Fibroblast of villous mesenchyme (primary cell): Measurements from ENCODE around the gene SMOC1. TPM values are rescaled to one million over a fixed set of nuclear protein-coding genes. Genes with fewer than 3 reads are reported as not detected.
A peak's percentile ranks its signal among the peaks of the same experiment; 100 is the strongest.

Source experiments
- DNase-seq: peaks from one replicate; pipeline ENCODE4 v3.0.0-alpha.2; 2010; ENCODE audit warnings: low read depth
- H3K4me3 ChIP-seq: 2 replicates; pipeline ENCODE4 v1.5.1; 2011; ENCODE audit warnings: low read depth, mild to moderate bottlenecking, low read length
- total RNA-seq: library from RNA; depleted of rRNA; stranded (reverse); fragments of >200 nt; gene quantifications from 2 replicates; pipeline ENCODE4 v1.2.3, GENCODE V29; 2012
- TF ChIP-seq, protein P1 (sequence below): IDR thresholded peaks from 2 replicates; pipeline ENCODE4 v1.5.1; 2012; ENCODE audit warnings: low read depth, mild to moderate bottlenecking, low read length; ENCODE audit not compliant: insufficient read depth

Gene SMOC1
- total RNA-seq, 1 donor = not detected

DNA sequence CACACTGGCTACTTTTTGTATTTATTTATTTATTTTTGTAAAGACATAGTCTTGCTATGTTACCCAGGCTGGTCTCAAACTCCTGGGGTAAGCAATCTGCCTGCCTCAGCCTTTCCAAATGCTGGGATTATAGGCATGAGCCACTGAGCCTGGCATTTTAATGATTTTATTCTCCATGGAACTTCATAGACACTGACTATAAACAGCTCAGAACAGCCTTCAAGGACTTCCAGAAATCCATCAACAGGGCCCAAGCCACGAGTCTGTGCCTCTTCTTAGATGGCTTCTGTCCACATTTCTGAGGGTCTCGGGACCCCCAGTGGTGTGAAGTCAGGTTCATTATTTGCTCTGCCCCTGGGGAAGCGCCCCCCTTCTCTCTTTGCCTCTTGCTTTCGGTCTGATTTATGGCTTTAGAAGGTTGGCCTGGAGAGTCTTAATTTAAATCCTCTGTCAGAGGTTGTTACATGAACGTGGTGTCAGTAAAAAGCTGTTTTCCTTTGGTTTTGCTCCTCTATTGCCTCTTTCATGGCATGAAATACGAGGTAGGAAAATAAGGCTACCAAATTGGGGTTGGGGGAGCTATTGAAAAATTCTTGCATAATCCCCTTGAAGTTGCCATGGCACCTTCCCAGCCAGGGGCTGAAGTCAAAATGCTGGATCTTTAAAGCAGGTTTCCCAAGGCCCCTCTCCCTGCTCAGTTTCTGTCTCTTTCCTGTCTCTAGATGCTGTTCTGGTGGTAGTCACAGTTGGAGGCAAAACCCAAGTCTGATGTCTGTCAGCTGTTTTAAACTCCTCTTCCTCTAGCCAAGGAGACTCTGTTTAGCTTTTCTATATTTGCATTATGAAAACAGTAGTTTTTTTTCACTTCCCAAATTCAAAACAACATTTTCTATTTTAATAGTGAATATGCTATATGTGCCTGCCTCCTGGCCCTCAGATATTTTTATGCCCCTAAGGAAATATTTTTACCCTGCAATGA, 129.4 kb downstream of the SMOC1 start:
- no peak overlapping the region for H3K4me3 ChIP-seq
- TF ChIP-seq, protein P1, sequence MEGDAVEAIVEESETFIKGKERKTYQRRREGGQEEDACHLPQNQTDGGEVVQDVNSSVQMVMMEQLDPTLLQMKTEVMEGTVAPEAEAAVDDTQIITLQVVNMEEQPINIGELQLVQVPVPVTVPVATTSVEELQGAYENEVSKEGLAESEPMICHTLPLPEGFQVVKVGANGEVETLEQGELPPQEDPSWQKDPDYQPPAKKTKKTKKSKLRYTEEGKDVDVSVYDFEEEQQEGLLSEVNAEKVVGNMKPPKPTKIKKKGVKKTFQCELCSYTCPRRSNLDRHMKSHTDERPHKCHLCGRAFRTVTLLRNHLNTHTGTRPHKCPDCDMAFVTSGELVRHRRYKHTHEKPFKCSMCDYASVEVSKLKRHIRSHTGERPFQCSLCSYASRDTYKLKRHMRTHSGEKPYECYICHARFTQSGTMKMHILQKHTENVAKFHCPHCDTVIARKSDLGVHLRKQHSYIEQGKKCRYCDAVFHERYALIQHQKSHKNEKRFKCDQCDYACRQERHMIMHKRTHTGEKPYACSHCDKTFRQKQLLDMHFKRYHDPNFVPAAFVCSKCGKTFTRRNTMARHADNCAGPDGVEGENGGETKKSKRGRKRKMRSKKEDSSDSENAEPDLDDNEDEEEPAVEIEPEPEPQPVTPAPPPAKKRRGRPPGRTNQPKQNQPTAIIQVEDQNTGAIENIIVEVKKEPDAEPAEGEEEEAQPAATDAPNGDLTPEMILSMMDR = no peak
- DNase-seq = no peak

DNA sequence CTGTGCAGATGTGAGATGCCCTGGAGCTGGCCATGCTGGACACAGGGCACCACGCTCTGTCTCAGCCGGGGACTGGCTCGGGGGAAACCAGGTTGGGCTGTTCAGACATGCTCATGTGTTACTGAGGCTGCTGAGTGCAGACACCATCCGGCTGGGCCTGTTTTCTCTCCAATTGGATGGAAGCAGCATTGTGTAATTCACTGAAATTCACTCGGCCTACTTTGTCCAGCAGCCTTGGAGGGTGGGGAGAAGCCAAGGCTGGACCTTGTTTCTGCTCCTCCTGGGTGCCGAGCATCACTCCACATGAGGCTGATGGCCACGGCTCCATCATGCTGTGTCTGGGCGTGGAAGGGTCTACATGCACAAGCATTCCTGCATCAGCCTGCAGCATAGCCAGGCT, 130.7 kb downstream of the SMOC1 start:
- DNase-seq = no peak
- no peak overlapping the region for H3K4me3 ChIP-seq
- TF ChIP-seq, protein P1 = no peak

DNA sequence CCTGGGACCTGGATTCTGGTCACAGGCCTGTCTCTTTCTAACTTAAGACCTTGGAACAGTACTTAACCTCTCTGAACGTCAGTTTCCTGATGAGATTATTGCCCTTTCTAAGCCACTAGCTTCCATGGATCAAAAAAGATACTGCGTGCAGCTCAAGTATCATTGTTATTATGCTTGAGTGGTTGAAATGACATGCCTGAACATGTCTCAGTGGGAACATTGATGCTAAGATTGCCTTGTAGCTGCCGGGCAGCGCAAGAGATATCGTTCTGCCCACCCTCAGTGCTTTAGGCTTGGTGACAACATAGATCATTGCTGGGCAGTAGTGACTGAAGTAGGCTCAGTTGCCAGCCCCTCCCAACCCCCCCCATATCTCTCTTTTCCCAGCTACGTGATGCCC, 131.9 kb downstream of the SMOC1 start:
- no peak overlapping the region for H3K4me3 ChIP-seq
- no peak for DNase-seq
- TF ChIP-seq, protein P1 = no peak

DNA sequence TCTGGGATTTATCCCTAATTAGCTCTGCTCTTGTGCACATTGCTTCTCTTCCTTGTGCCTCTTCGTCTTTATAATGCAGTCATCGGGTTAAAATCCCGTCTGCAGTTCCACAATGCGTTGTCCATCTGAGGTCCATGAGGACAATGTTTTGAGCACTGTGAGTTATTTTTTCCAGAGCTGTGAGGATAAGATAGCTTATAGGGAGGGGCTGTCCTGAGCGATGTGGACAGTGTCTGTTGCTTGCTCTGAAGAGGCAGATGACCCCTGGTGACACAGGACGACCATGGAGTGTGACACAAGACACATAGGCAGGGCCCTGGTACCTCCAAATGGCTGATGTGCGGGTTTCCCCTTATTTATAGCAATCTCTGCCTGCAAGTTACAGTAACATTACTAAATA, 132.5 kb downstream of the SMOC1 start:
- TF ChIP-seq, protein P1 = no peak
- H3K4me3 ChIP-seq = no peak overlapping the region
- DNase-seq = no peak

DNA sequence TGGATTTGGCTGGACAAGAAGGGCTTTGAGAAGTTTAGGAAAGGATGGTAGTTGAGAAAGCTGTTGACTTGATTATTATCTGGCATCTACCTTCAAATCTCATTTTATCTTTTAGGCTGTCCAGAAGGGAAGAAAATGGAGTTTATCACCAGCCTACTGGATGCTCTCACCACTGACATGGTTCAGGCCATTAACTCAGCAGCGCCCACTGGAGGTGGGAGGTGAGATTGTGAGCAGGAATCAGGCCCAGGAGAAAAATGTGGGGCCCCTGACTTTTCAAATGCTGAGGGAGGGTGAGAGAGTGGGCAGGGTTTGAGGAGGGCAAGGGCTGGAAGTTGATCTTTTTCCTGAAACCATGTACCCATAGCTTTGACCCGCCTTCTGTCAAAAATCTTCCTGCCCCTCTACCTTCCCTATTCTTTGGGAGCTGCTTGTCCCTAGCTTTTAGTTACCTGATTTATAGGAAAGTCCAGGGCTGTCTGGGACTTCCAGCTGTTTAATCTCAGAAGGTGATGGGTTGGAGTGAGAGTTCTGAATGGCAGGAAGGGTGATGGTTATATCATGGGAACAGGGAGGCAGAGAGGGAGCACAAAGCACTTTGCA, 134.2 kb downstream of the SMOC1 start:
- no peak overlapping the region for H3K4me3 ChIP-seq
- TF ChIP-seq, protein P1 = peak; percentile 76
- DNase-seq = no peak

DNA sequence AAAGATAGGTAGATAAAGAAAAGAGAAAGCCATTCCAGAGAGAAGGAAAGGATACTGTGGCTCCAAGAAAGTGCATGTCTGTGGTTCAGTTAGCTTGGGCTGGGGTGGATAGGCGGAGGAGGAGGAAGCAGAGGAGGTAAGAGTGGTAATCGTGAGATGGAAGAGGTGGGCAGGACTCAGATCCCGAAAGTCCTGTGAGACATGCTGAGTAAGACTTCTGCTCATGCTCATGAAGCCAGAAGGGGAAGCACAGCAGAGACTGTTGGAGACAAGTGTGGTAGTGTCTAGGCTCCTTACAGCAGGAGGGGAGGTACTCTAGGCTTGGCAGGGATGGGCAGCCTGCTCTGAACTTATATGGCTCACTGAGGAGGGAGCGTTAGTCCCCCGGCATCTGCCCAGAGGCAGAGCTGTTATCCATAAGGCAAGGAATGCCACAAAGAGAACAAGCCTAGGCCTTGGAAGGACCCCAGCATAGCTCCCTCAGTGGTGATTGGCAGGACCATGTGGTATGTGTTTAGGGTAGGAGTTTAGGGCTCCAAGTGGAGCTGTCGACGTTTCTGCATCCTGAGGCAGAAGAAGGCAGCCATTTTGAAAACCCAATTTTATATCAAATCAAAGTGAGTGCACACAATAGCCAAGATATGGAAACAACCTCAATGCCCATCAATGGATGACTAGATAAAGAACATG, 135.3 kb downstream of the SMOC1 start:
- no peak overlapping the region for H3K4me3 ChIP-seq
- TF ChIP-seq, protein P1 = no peak
- DNase-seq = no peak
